HFFc6 (cell line): ENCODE results near the gene SUMO3. TPM values are rescaled to one million over a fixed set of nuclear protein-coding genes. Genes with fewer than 3 reads are reported as not detected.

ENCODE experiments used
- DNase-seq: peaks from one replicate; pipeline ENCODE4 v3.0.0-alpha.2; 2018
- H3K27ac Mint-ChIP-seq: 2 replicates; pipeline ENCODE4 v1.8.0; 2020; ENCODE audit warnings: mild to moderate bottlenecking, mixed read lengths
- H3K27me3 Mint-ChIP-seq: 2 replicates; pipeline ENCODE4 v1.8.0; 2021; ENCODE audit warnings: mild to moderate bottlenecking, moderate library complexity, mixed read lengths; ENCODE audit not compliant: insufficient read depth
- H3K36me3 Mint-ChIP-seq: 2 replicates; pipeline ENCODE4 v1.8.0; 2021; ENCODE audit warnings: low read depth, mixed read lengths
- H3K4me1 Mint-ChIP-seq: 2 replicates; pipeline ENCODE4 v1.8.0; 2020; ENCODE audit warnings: low read depth, mixed read lengths
- H3K4me3 Mint-ChIP-seq: 2 replicates; pipeline ENCODE4 v1.8.0; 2020; ENCODE audit warnings: mild to moderate bottlenecking, moderate library complexity, mixed read lengths
- H3K9me3 Mint-ChIP-seq: 2 replicates; pipeline ENCODE4 v1.8.0; 2020; ENCODE audit warnings: mild to moderate bottlenecking, mixed read lengths
- CTCF ChIP-seq: fragments of 200-600 bp; sonication (generic); IDR thresholded peaks from 2 replicates; pipeline ENCODE4 v1.5.0; 2021; ENCODE audit warnings: antibody characterized with exemption, mild to moderate bottlenecking
- total RNA-seq, 6 experiments: library from RNA; stranded (reverse); fragmentation: NEBNext Ultra II Directional; extraction: Animal tissue kit (Norgen Biotek cat#: 25700); gene quantifications; 2 replicates in 1 of 6; 3 replicates in 5 of 6; pipeline ENCODE4 v1.2.3, GENCODE V29; 2021

The SUMO3 gene
- total RNA-seq, 6 experiments from 2014 or later, result 116 to 160 (median 147) TPM

- no peak for TF ChIP-seq CTCF
- DNase-seq, result no peak
- Mint-ChIP-seq H3K4me1 (peaks cover 10% of the 10 kb centered on the region), H3K27ac (no peak overlapping the region), H3K36me3 (peaks cover 21% of the 10 kb centered on the region), H3K9me3 (no peaks in the 10 kb centered on the region), H3K27me3 (no peaks in the 10 kb centered on the region), H3K4me3 (no peak overlapping the region)
These were observed 39.4 kb downstream of the SUMO3 start for GRCh38 chr21:44778499-44778911.

GRCh38 chr21:44778094-44778493, 39.8 kb downstream of the SUMO3 start:
- Mint-ChIP-seq H3K27me3 (no peaks in the 10 kb centered on the region), H3K4me3 (no peak overlapping the region), H3K4me1 (peaks cover 10% of the 10 kb centered on the region), H3K9me3 (no peaks in the 10 kb centered on the region), H3K36me3 (peaks cover 21% of the 10 kb centered on the region), H3K27ac (no peak overlapping the region)
- no peak for DNase-seq
- no peak for TF ChIP-seq CTCF

- DNase-seq, result no peak
- peaks cover 7% of the 10 kb centered on the region for H3K4me1 Mint-ChIP-seq
- H3K27ac Mint-ChIP-seq, result no peak overlapping the region
- peaks cover 24% of the 10 kb centered on the region for H3K36me3 Mint-ChIP-seq
- H3K27me3 Mint-ChIP-seq, result no peaks in the 10 kb centered on the region; the same call in 1 of the 2 replicates
- no peak for TF ChIP-seq CTCF
- no peaks in the 10 kb centered on the region for H3K9me3 Mint-ChIP-seq
- no peak overlapping the region for H3K4me3 Mint-ChIP-seq
These were observed 42.9 kb downstream of the SUMO3 start for GRCh38 chr21:44774972-44775371.

- Mint-ChIP-seq H3K4me3 (no peak overlapping the region), H3K27ac (no peak overlapping the region), H3K4me1 (no peaks in the 10 kb centered on the region), H3K27me3 (no peaks in the 10 kb centered on the region; the same call in 1 of the 2 replicates), H3K9me3 (no peaks in the 10 kb centered on the region), H3K36me3 (peaks cover 21% of the 10 kb centered on the region)
- DNase-seq, result no peak
- no peak for TF ChIP-seq CTCF
These were observed 44.5 kb downstream of the SUMO3 start for GRCh38 chr21:44773291-44773932.

GRCh38 chr21:44771896-44772525, 45.9 kb downstream of the SUMO3 start:
- TF ChIP-seq CTCF, result no peak
- H3K4me1 Mint-ChIP-seq, result no peaks in the 10 kb centered on the region
- H3K27ac Mint-ChIP-seq, result no peak overlapping the region
- peaks cover 14% of the 10 kb centered on the region for H3K36me3 Mint-ChIP-seq
- no peaks in the 10 kb centered on the region for H3K9me3 Mint-ChIP-seq
- DNase-seq, result no peak
- no peak overlapping the region for H3K4me3 Mint-ChIP-seq
- peaks cover 2% of the 10 kb centered on the region for H3K27me3 Mint-ChIP-seq
